ENCODE results near the gene AURKA. TPM values are rescaled to one million over a fixed set of nuclear protein-coding genes. Genes with fewer than 3 reads are reported as not detected.

The AURKA gene
- polyA plus RNA-seq, 1 donor (not counting 4 experiments of a cell fraction or from before 2014, with no cell fraction given) = 36.1 TPM

GRCh38 chr20:56324806-56325205 lies 67.2 kb downstream of the AURKA start:
- dilution Hi-C loops (cut with MboI; ENCODE audit: extremely low pct_ligation_motif_present, low sequenced_read_pairs) = no loop called here
- DNase-seq (ENCODE audit: low read depth, low spot score) (no peak), FAIRE-seq (no peak)

DNA sequence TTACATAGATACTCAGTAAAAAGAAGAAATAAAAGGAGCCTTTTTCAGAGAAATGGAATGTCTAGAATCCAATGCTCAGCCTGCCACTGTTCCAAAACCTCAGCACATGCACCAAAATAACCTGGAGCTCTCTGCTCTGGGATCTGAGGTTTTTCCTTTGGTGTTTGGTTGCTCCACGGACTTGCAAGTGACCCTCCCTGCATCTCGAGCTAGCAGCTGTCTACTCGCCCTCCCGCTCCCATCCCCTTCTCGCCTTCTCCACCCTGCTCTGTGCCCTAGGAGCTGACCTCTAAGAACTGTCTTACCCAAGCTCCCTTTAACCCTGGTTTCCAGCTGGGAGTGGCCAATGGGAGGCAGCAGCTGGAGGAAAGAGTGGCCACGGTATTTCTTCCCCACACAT lies 68.4 kb downstream of the AURKA start:
- dilution Hi-C loops (cut with MboI; ENCODE audit: extremely low pct_ligation_motif_present, low sequenced_read_pairs) = no loop called here

More at GRCh38 chr20:56324806-56325205, 67.2 kb downstream of the AURKA start:
- Histone ChIP-seq H3K9me1 (ENCODE audit: control insufficient read depth, extremely low read depth, insufficient read depth, low read length) (no peaks in the 10 kb centered on the region), H3K27me3 (ENCODE audit: control insufficient read depth, extremely low read depth, insufficient read depth, low read length) (no peaks in the 10 kb centered on the region), H3K4me1 (ENCODE audit: control insufficient read depth, extremely low read depth, insufficient read depth, low read length) (no peaks in the 10 kb centered on the region), H3K4me2 (ENCODE audit: control insufficient read depth, extremely low read depth, insufficient read depth, low read depth, low read length) (no peak overlapping the region), H3K27ac (ENCODE audit: control insufficient read depth, insufficient read depth, low read length) (no peak overlapping the region), H3K9ac (ENCODE audit: control insufficient read depth, extremely low read depth, insufficient read depth, low read length) (no peak overlapping the region), H3K9me3 (ENCODE audit: control insufficient read depth, low read depth, low read length) (no peaks in the 10 kb centered on the region), H3K79me2 (ENCODE audit: control insufficient read depth, insufficient read depth, low read length) (no peaks in the 10 kb centered on the region), H3K4me3 (ENCODE audit: control insufficient read depth in 2 of 3, extremely low read depth in 1 of 3, insufficient read depth in 2 of 3, low read depth in 1 of 3, low read length in 3 of 3) (no peak overlapping the region), H2AFZ (ENCODE audit: control insufficient read depth, low read length) (no peak overlapping the region), H3K36me3 (ENCODE audit: control insufficient read depth in 2 of 2, extremely low read depth in 1 of 2, insufficient read depth in 2 of 2, low read length in 2 of 2) (no peaks in the 10 kb centered on the region), H4K20me1 (ENCODE audit: control insufficient read depth, extremely low read depth, insufficient read depth, low read length) (no peaks in the 10 kb centered on the region)
- TF ChIP-seq CTCF (optimal IDR thresholded peaks at IDR 0.05 in 1 of 3, IDR thresholded peaks at IDR 0.05 in 1 of 3, conservative IDR thresholded peaks at IDR 0.05 in 1 of 3; ENCODE audit: extremely low read depth in 1 of 3, insufficient read depth in 2 of 3, low read length in 3 of 3) = no peak
- no peak for TF ChIP-seq EZH2 (IDR thresholded peaks at IDR 0.05; ENCODE audit: low read length)

More for the DNA sequence above, 68.4 kb downstream of the AURKA start:
- Histone ChIP-seq H3K4me1 (ENCODE audit: control insufficient read depth, extremely low read depth, insufficient read depth, low read length) (no peaks in the 10 kb centered on the region), H3K9me1 (ENCODE audit: control insufficient read depth, extremely low read depth, insufficient read depth, low read length) (no peaks in the 10 kb centered on the region), H3K4me2 (ENCODE audit: control insufficient read depth, extremely low read depth, insufficient read depth, low read depth, low read length) (no peak overlapping the region), H3K27ac (ENCODE audit: control insufficient read depth, insufficient read depth, low read length) (no peak overlapping the region), H3K9ac (ENCODE audit: control insufficient read depth, extremely low read depth, insufficient read depth, low read length) (no peak overlapping the region), H3K36me3 (ENCODE audit: control insufficient read depth in 2 of 2, extremely low read depth in 1 of 2, insufficient read depth in 2 of 2, low read length in 2 of 2) (no peaks in the 10 kb centered on the region), H2AFZ (ENCODE audit: control insufficient read depth, low read length) (no peak overlapping the region), H3K9me3 (ENCODE audit: control insufficient read depth, low read depth, low read length) (no peaks in the 10 kb centered on the region), H3K27me3 (ENCODE audit: control insufficient read depth, extremely low read depth, insufficient read depth, low read length) (no peaks in the 10 kb centered on the region), H3K79me2 (ENCODE audit: control insufficient read depth, insufficient read depth, low read length) (no peaks in the 10 kb centered on the region), H4K20me1 (ENCODE audit: control insufficient read depth, extremely low read depth, insufficient read depth, low read length) (no peaks in the 10 kb centered on the region), H3K4me3 (ENCODE audit: control insufficient read depth in 2 of 3, extremely low read depth in 1 of 3, insufficient read depth in 2 of 3, low read depth in 1 of 3, low read length in 3 of 3) (no peak overlapping the region)
- TF ChIP-seq EZH2 (IDR thresholded peaks at IDR 0.05; ENCODE audit: low read length) = no peak
- TF ChIP-seq CTCF (optimal IDR thresholded peaks at IDR 0.05 in 1 of 3, IDR thresholded peaks at IDR 0.05 in 1 of 3, conservative IDR thresholded peaks at IDR 0.05 in 1 of 3; ENCODE audit: extremely low read depth in 1 of 3, insufficient read depth in 2 of 3, low read length in 3 of 3) = no peak
- DNase-seq (ENCODE audit: low read depth, low spot score) (no peak), FAIRE-seq (no peak)
